HG03095 (cell line): ENCODE measurements around the gene SPRED2.

ENCODE experiments used
- ATAC-seq: cut with Tn5 transposase; IDR thresholded peaks from one replicate; pipeline ENCODE4 v1.9.1; 2021; ENCODE audit warnings: moderate library complexity; ENCODE audit not compliant: unreplicated experiment

The SPRED2 gene

GRCh38 chr2:65287364-65287763 lies 145.0 kb downstream of the SPRED2 start:
- no peak for ATAC-seq

DNA sequence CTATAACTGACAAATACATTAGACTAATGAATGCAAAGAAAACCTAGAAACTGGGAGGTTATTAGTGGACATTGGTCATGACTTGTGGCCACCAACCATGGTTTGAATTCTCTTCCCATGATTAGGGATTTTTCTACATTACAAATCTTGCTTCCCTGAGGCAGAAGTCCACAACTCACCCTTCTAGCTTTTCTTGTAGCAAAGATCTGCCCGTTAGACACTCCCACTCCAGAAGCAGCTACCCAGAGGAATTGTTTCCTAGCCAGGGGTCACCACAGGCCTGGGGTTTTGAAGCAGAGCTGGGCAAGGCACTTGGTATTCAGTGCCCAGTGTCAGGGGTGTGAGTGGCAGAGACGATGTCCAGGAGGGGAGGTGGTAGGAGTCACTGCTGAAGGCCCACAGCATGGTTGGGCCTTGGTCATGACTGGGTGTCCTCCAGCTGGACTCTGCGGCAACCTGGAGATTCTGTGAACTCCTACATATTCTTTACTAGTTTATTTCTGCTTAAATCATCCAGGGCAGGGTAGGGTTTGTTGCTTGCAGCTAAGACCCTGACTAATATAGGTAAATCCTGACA lies 149.8 kb downstream of the SPRED2 start:
- no peak for ATAC-seq

DNA sequence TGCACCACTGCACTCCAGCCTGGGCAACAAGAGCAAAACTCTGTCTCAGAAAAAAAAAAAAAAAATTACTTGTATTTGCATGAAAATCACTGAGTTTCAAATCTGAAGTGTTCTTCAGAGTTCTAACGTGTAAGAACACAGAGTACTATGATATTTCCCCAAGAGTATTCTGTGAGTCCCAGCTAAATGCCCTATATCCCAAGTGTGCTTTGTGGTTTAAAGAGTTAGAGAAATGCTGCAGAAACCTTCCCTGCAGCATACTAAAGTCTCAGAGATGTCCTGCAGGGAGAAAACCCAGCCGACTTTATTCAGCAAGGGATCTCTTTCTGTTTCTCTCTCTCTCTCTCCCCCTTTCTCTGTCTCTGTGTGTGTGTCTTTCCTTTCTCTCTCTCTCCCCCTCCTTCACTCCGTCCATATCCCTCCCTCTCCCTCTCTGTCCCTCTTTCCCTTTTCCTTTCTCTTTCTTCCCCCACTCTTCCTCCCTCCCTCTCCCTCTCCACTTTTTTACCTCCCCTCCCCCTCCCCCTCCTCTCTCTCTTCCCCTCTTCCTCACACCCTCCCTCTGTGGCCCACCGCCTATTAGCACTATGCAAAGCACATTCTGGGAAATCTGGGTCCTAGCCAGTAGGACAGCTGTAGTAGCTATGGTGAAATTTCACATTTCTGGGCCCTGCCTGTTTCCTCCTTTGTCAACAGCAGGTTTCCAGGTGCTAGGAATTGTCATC lies 150.6 kb downstream of the SPRED2 start:
- ATAC-seq, result no peak

DNA sequence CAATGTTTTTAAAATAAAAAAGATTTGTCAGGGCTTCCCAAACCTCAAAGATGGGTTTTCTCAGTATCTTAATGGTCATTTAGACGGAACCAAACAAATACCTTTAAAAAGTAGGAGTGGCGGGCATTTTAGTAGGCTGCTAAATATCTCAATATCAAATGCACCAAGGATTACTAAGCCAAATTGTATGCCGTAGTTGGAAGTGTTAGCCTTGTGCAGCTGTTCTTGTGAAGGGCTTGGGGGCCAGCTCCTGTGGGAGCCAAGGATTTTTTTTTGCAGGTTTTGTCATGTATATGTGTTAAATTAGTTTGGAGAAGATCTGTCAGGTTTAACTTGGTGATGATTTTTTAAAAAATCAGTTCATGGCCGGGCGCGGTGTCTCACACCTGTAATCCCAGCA lies 152.6 kb downstream of the SPRED2 start:
- ATAC-seq, result no peak

- no peak for ATAC-seq
These were observed 153.8 kb downstream of the SPRED2 start for GRCh38 chr2:65278531-65278981.

- ATAC-seq, result no peak
These were observed 154.5 kb downstream of the SPRED2 start for GRCh38 chr2:65277791-65278483.

DNA sequence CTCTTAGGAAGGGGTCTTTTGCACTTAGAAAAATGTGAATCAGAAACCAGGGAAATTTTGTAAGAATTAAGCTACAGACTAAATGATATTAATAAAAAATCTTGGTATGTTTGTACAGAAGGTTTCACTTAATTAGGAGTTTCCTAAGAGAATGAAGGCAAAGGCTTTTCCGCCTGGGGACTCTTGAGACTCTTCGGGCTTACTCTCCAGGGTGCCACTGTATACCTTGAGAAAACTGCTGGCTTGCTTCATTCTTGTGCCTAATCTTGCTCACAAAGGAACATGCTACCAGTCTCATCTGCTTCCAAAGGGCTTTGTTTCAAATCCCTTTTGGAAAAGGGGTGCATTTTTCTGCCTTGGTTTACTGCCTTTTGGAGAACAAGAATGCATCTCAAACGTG lies 155.3 kb downstream of the SPRED2 start:
- ATAC-seq, result no peak

DNA sequence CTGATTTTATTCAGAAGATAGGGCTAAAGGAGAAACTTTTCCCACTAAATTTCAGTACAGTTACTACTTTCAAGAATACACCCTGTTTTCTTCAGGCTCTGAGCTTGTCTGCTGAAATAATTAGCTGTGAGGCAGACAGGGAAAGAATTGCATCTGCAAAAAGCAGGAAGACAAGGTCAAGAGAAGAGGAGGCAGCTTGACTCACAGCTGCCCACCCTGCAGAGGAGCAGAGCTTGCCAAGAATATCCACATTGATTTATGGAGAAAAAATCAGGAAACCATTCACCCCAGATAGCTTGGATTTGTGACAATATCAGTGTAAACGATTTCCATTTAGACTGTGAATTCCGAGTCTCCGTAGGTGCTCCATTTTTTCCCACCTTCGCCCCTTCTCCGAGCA lies 155.8 kb downstream of the SPRED2 start:
- ATAC-seq, result no peak

- ATAC-seq, result no peak
These were observed 157.1 kb downstream of the SPRED2 start for GRCh38 chr2:65275141-65275915.

GRCh38 chr2:65273344-65273743 lies 159.1 kb downstream of the SPRED2 start:
- no peak for ATAC-seq

- ATAC-seq, result no peak
These were observed 163.4 kb downstream of the SPRED2 start for GRCh38 chr2:65268957-65269356.

- no peak for ATAC-seq
These were observed 165.4 kb downstream of the SPRED2 start for GRCh38 chr2:65267008-65267407.

DNA sequence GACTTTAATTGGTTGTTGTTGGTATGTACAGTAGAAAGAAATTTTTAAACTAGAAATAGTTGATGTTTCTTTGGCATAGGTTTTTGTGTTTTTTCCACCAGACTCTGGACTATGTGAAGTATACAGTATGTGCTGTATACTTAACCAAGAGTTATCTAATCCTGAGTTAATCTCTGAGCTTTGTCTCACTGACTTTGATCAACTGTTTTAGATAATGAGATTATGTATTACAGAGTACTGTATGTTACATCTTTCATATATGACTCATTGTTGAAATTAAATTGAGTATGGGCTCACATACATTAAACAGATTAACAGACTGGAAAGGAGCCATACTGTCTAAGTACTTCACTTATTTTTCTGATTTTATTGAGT lies 166.7 kb downstream of the SPRED2 start:
- ATAC-seq, result no peak

DNA sequence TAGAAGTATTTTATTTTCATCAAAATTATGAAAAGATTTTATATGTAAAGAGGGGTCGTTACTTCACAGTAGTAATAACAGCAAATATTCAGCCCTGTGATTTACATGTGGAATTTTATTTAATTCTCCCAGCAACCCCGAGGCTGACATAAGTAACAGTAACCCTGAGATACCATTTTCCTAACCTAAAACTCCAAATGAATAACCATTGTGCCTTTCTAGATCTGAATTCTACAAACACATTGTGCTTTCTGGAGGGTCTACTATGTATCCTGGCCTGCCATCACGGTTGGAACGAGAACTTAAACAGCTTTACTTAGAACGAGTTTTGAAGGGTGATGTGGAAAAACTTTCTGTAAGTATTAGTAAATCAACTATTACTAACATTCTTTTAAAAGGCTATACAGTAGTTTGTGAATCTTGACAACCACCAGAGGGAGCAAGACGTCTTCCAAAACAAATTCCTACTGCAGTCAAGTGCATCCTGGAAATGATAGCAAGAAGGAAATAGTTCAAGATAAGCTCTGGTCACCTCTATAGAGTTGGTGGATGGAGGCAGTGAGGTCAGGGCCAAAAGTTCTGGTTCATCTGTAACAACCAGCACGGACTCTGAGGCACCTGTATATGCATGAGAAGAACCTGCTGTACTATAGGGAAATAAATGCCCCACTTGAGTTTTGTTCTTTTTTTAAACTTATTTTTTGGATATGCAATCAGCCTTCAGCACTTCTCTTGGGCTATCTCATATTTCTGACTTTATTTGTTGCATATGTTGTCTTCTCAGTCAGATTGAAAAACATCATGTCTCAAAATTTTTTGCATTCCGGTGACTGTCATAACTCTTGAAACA lies 167.4 kb downstream of the SPRED2 start:
- ATAC-seq, result no peak

DNA sequence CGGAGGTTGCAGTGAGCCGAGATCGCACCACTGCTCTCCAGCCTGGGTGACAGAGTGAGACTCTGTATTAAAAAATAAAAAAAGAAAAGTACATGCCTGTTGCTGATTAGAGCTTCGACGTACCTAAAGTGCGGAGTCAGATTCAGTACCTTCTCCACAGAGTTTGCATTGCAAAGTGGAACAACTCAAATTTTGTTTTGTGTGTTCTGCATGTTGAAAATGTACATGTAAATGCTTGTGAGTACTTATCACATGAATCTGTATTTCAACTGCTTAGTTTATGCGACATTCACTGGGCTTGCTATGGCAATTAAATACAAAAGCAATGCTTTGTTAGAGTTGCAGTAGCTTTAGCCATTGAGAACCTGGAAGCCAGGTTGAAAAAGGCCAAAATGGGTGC lies 168.4 kb downstream of the SPRED2 start:
- no peak for ATAC-seq

- no peak for ATAC-seq
These were observed 169.1 kb downstream of the SPRED2 start for GRCh38 chr2:65263262-65263661.

GRCh38 chr2:65261676-65262075 lies 170.7 kb downstream of the SPRED2 start:
- ATAC-seq, result no peak
